Activated naive CD4-positive, alpha-beta T cell treated with anti-CD3 and anti-CD28 coated beads, Interleukin-2, amount 50 U/mL, for 72 hours (primary cell): ENCODE results near the gene BIN1. TPM values are rescaled to one million over a fixed set of nuclear protein-coding genes. Genes with fewer than 3 reads are reported as not detected.

Experiments
- ATAC-seq, 2 donors: fragments of 150-1000 bp; cut with Tn5 transposase; 2 replicates each; pipeline ENCODE4 v1.10.0; 2021; ENCODE audit warnings: mild to moderate bottlenecking in 2 of 2, moderate library complexity in 2 of 2
- DNase-seq, 2 donors: peaks; one replicate each; pipeline ENCODE4 v3.0.0; 2021 to 2022; ENCODE audit warnings: low spot score in 2 of 2
- H3K27ac Mint-ChIP-seq, 2 donors: one replicate each; pipeline ENCODE4 v1.8.0; 2022; ENCODE audit warnings: mild to moderate bottlenecking in 2 of 2, mixed read lengths in 2 of 2
- H3K36me3 Mint-ChIP-seq, 2 donors: one replicate each; pipeline ENCODE4 v1.8.0; 2022; ENCODE audit warnings: mixed read lengths in 2 of 2
- H3K9me3 Mint-ChIP-seq, 2 donors: one replicate each; pipeline ENCODE4 v1.8.0; 2022; ENCODE audit warnings: mixed read lengths in 2 of 2
- total RNA-seq, 2 donors: library from RNA; stranded (reverse); gene quantifications; one replicate each; pipeline ENCODE4 v1.2.3, GENCODE V29; 2022

The BIN1 gene
- total RNA-seq, 2 donors from 2014 or later, result 43.0 to 98.3 TPM

DNA sequence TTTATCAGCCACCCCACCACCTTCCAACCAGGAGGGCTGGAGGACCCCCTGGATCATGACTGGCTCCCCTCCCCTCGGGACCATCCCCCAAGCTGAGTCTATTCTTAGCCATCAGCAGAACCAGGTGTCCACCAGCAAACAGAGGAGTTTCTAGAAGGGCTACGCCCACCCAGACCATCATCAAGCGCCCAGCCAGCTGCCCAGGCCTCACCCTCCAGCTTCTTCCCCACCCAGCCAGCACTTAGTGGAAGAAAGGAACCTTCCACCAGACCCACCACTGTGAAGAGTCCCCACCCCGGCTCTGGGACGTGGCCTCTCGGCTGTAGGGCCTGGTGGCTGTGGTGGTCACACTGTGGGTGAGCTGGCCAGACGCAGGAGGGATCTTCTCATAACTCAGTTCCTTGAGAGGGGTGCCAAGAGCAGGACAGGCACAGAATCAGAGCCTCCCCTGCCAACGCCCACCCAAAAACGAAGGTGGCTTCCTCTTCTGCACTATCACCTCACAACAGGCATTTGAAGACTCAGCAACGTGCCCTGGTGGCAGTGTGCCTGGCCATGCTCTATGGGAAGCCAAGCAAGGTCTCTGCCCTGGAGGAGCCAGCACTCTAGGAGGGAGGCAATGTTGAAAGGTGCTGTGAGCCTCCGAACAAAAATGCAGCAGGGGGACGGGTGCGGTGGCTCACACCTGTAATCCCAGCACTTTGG is 19.0 kb downstream of the BIN1 start:
- DNase-seq (no peak), ATAC-seq (no peak)
- no peaks in the 10 kb centered on the region for H3K9me3 Mint-ChIP-seq
- H3K27ac Mint-ChIP-seq, result no peak overlapping the region
- H3K36me3 Mint-ChIP-seq, result no peaks in the 10 kb centered on the region

GRCh38 chr2:127086990-127087790 is 19.8 kb downstream of the BIN1 start:
- DNase-seq (no peak), ATAC-seq (no peak)
- H3K27ac Mint-ChIP-seq, result peak overlapping the region in 1 of 2 donors; percentile 43
- no peaks in the 10 kb centered on the region for H3K36me3 Mint-ChIP-seq
- H3K9me3 Mint-ChIP-seq, result no peaks in the 10 kb centered on the region

DNA sequence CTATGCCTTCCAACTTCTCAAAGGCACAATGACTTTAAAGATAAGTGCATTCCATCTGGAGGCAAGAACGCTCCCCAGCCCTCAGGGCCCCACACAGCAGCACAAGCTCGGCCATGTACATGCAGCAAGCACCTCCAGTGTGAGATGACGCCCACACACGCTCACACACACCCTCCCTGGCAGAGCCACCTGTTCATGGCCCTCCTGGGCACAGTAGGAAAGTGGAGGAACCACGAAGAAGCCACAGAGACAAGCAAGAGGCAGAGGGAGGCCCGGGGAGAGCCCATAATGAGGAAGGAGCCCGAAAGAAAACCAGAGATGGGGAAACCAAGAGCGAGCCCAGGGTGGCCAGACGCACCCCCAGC is 21.7 kb downstream of the BIN1 start:
- no peaks in the 10 kb centered on the region for H3K9me3 Mint-ChIP-seq

DNA sequence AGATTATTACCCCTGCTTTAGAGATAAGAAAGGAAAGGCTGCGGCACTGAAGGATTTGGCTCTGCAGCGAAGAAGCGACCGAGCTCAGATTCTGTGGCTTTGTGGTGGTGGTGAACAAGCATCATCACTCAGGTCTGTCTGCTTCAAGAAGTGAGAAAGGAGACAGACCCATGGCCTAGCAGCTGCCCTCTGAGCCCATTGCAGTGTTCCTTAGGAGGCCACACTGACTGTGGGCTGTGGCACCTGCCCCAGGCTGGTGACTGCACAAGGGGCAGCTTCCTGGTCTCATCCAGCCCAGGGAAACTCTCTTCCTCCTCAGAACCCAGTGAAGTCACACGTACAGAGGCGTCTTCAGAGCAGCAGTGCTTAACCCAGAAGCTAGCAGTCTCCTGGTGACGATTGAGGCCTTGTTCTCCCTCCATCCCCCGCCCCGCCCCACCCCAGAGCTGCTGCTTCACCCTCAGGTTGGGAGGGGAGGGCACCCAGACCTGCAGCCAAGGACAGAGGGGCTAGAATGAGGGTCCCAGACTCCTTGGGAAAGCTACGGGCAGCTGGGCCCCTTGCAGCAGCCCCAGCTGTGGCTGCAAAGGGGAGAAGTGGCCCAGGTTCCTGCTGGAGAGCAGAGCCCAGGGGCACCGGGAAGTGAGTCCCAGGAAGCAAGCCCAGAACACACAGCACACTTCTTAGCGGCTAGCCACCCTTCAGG is 22.2 kb downstream of the BIN1 start:
- no peaks in the 10 kb centered on the region for H3K9me3 Mint-ChIP-seq
- H3K27ac Mint-ChIP-seq, result peak overlapping the region; percentile 67 to 81
- peak in 1 of 2 donors; percentile 24 for DNase-seq
- peak; percentile 4 to 15 for ATAC-seq
- H3K36me3 Mint-ChIP-seq, result no peaks in the 10 kb centered on the region

More for the DNA sequence above, 21.7 kb downstream of the BIN1 start:
- ATAC-seq (no peak), DNase-seq (peak in 1 of 2 donors; percentile 31)
- Mint-ChIP-seq H3K36me3 (no peaks in the 10 kb centered on the region), H3K27ac (peak overlapping the region; percentile 67 to 81)

GRCh38 chr2:127083819-127084503 is 23.0 kb downstream of the BIN1 start:
- Mint-ChIP-seq H3K27ac (peak overlapping the region in 1 of 2 donors; percentile 67), H3K9me3 (no peaks in the 10 kb centered on the region), H3K36me3 (no peaks in the 10 kb centered on the region)
- ATAC-seq (no peak), DNase-seq (no peak)

- no peak for DNase-seq
- Mint-ChIP-seq H3K9me3 (no peaks in the 10 kb centered on the region), H3K36me3 (no peaks in the 10 kb centered on the region), H3K27ac (peak overlapping the region; percentile 19 to 98)
- ATAC-seq, result no peak
Measured at GRCh38 chr2:127082974-127083373, 24.0 kb downstream of the BIN1 start.

DNA sequence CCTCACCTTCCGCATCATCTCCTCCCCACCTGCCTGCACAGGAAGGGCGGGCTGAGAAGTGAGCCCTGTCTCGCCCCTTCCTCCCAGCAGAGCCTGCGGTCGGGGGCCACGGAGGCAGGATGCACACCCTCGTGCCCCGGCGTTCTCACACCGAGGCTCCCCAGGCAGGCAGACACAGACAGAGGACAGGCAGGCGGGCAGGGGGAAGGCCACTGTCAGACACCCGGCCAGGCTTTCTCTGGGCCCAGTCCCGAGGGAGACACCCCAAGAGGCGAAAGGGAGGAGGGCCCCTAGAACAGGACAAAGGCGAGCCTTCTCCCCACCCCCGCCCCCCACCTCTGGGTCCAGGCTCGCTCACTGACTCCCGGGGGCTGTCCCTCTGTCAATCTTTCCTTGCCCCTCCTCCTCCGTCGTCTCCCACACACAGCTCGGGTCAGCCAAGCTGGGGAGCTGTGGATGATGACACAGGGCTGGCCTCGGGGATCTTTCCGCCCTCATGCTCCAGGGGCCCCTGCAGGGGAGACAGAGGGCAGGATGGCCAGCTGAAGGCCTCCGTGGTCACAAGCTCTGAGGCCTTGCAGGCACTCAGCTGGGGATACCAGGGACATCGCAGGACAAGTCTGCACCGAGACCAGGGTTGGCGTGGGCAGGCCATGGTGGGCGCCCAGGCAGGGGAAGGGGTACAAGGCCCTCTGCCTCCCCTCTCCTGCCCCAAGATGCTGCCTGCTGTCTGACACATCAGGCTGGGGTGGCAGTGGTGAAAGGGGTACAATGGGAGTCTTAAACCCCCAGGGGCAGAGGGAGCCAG is 24.9 kb downstream of the BIN1 start:
- H3K27ac Mint-ChIP-seq, result peak overlapping the region; percentile 96 to 98
- DNase-seq (peak; percentile 76 to 86), ATAC-seq (peak; percentile 40 to 69)
- H3K36me3 Mint-ChIP-seq, result no peaks in the 10 kb centered on the region
- no peaks in the 10 kb centered on the region for H3K9me3 Mint-ChIP-seq

GRCh38 chr2:127080938-127081755 is 25.8 kb downstream of the BIN1 start:
- ATAC-seq (peak; percentile 56 to 64), DNase-seq (peak in 1 of 2 donors; percentile 54)
- Mint-ChIP-seq H3K9me3 (no peaks in the 10 kb centered on the region), H3K36me3 (peaks cover 0 to 6% of the 10 kb centered on the region in 2 donors), H3K27ac (peak overlapping the region; percentile 96 to 98)

DNA sequence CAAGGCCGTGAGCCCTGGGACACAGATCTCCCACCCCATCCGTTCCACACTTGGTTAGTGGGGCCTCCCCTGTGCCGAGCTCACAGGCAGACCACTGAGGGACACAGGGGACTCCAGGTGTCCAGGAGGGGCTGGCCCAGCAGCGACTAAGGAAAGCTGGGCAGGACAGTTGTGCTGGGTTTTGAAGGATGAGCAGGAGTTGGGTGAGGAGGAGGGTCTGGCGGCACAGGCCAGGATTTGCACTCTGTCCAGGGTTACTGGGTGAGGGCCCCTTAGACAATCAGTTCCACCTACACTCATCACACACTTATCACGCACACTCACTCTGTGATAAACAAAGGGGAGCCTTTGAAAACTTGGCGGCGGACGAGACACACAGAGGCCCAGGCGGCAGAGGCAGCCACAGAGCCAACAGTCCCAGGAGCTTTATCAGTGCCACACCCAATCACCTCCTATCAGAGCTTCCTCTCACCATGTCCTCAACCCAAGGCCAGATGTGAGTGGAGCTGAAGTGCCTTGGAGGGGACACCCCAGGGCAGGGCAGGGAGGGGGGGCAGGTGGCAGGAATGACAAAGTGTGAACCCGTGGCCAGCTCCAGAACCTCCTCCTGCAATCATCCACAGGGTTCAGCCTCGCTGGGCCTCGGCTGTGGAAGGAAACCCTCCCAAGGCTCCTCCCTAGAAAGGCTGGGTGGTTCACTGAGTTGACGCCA is 26.6 kb downstream of the BIN1 start:
- DNase-seq, result peak; percentile 30 to 90
- ATAC-seq, result peak; percentile 58 to 67

GRCh38 chr2:127079358-127079920 is 27.5 kb downstream of the BIN1 start:
- ATAC-seq (peak; percentile 12 to 38), DNase-seq (peak in 1 of 2 donors; percentile 71)
- H3K36me3 Mint-ChIP-seq, result peaks cover 0 to 7% of the 10 kb centered on the region in 2 donors
- no peaks in the 10 kb centered on the region for H3K9me3 Mint-ChIP-seq
- H3K27ac Mint-ChIP-seq, result peak overlapping the region; percentile 89 to 98

More for the DNA sequence above, 26.6 kb downstream of the BIN1 start:
- Mint-ChIP-seq H3K9me3 (no peaks in the 10 kb centered on the region), H3K36me3 (peaks cover 0 to 7% of the 10 kb centered on the region in 2 donors), H3K27ac (peak overlapping the region; percentile 90 to 98)

GRCh38 chr2:127078666-127079270 is 28.2 kb downstream of the BIN1 start:
- DNase-seq (no peak), ATAC-seq (no peak)
- Mint-ChIP-seq H3K9me3 (no peaks in the 10 kb centered on the region), H3K27ac (peak overlapping the region; percentile 89 to 98), H3K36me3 (peaks cover 0 to 7% of the 10 kb centered on the region in 2 donors)

DNA sequence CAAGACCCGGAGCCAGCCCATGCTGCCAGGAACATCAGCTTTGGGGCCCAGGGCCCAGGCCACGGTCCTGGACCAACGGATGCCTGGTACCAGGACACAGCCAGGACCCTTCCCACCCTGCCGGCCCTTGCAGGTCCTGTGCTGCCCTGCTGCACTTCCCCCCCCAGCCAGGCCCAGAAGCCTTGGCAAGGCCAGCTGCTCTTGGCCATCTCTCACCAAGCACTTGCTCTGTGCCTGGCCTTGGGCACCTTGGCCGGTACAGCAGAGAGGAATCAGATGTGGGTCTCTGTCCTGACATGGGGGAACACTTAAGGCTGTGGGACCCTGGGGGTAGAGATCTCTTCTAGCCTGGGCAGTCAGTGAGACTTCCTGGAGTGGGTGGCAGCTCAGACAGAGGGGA is 28.9 kb downstream of the BIN1 start:
- Mint-ChIP-seq H3K36me3 (peaks cover 0 to 7% of the 10 kb centered on the region in 2 donors), H3K27ac (peak overlapping the region; percentile 70 to 98), H3K9me3 (no peaks in the 10 kb centered on the region)
- ATAC-seq, result no peak
- DNase-seq, result no peak

DNA sequence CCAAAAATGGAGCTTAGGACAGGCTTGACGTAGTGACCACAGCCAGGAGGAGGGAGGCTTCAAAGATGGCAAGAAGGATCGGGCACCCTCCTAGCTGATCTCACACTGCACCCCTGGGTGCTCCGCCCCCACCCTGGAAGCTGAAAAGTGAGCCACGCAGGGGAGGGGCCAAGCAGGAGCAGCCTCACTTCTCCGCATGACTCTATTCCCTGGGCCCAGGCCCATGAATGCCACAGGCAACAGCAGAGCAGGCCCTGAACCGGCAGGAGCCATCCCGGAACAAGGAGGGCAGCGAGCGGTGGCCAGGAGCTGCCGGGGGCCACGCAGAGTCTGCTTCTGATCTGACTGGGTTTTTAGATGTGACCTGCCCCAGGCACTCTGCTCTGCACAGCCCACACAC is 30.0 kb downstream of the BIN1 start:
- no peak for ATAC-seq
- Mint-ChIP-seq H3K9me3 (no peaks in the 10 kb centered on the region), H3K27ac (peak overlapping the region; percentile 91 to 98), H3K36me3 (peaks cover 0 to 7% of the 10 kb centered on the region in 2 donors)
- DNase-seq, result no peak

- Mint-ChIP-seq H3K9me3 (no peaks in the 10 kb centered on the region), H3K36me3 (peaks cover 0 to 7% of the 10 kb centered on the region in 2 donors), H3K27ac (peak overlapping the region; percentile 78 to 98)
- ATAC-seq (no peak), DNase-seq (no peak)
Measured at GRCh38 chr2:127076290-127076689, 30.7 kb downstream of the BIN1 start.
